Erythroblast (primary cell): ENCODE measurements around the gene TUT7.
A peak's percentile ranks its signal among the peaks of the same experiment; 100 is the strongest.

Experiments used
- GATA1 ChIP-seq: IDR thresholded peaks from 2 replicates; pipeline ENCODE4 v1.6.1; 2011; ENCODE audit warnings: low read depth, mild to moderate bottlenecking, control low read depth, low read length, moderate library complexity
- POLR2A ChIP-seq: IDR thresholded peaks from 2 replicates; pipeline ENCODE4 v1.6.1; 2011; ENCODE audit warnings: mild to moderate bottlenecking, low read length

DNA sequence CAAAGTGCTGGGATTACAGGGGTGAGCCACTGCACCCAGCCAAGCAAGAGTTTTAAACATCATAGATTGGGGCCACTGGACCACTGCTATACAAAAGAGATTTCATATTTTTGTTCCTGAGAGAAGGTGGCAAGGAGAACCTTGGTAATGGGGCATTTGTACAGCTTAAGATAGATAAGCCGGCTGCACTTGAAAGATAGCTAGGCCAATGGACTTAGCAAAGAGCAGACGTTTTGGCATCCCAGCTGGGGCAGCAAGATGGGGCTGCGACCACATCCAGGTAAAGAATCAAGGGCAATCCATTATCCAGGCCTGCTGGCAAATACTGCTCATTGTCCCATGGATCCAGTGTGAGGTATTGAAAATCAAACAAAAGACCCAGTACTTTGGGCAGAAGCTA is 67.9 kb downstream of the TUT7 start:
- TF ChIP-seq POLR2A = no peak
- peak; percentile 37 for TF ChIP-seq GATA1
